Measurements from ENCODE around the gene KIAA1671.
"Not testable (repeated sequence)": the region's sequence is repeated elsewhere in the genome, so short reads cannot be mapped to it uniquely, and the experiment has no call there.

Gene KIAA1671

GRCh38 chr22:25167834-25168601 lies 215.5 kb downstream of the KIAA1671 start:
- DNase-seq (ENCODE audit: low read depth in 3 of 3): no peak

DNA sequence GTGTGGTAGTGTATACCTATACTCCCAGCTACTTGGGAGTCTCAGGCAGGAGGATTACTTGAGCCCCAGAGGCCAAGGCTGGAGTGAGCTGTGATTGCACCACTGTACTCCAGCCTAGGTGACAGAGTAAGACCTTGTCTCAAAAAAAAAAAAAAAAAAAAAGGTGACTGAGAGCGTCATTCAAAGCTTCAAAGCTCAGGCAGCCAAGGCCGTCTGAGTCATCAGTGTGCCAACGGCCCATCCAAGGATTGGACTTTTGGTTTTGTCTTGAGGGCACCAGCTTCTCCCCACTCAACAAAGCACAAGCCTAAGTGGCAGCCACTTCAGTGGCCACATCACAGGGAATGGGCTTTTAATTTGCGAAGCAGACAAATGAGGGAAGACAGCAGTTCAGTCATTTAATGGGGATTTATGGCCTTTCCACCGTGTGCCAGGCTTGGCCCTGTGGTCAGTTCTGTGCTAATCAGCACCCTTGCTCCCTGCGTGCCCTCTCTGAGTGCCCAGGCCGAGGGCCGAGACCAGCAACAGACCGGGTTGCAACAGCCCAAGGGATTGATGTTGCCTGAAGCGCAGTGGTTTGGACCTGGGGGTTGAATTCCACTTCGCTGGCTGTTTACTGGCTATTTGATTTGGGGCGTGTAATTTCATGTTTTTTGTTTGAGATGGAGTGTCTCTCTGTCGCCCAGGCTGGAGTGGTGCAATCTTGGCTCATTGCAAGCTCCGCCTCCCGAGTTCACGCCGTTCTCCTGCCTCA lies 216.9 kb downstream of the KIAA1671 start:
- DNase-seq (ENCODE audit: low read depth in 3 of 3): no peak

- DNase-seq (ENCODE audit: low read depth in 3 of 3): no peak
These were observed 218.0 kb downstream of the KIAA1671 start for GRCh38 chr22:25170426-25170980.

DNA sequence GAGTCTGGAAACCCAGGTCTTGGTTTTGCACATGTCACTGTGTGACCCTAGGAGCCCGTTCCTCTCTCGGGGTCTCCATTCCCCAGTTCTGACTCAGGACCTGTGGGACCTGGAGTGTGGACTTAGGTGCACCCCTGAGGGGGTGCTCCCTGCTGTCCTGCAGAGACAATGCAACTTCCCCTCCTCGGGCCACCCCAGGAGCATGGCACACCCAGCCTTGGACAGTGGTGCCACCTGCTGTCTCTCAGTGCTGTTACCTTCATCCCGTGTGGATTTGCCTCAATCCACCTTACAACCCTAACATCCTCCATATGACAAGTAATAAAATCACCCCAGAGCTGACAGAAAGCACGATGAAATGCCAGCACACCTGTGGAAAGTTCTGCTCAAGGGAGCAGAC lies 219.6 kb downstream of the KIAA1671 start:
- DNase-seq (ENCODE audit: low read depth in 3 of 3): peak in 2 of 3 donors; percentile 4 to 11

GRCh38 chr22:25174156-25174887 lies 221.8 kb downstream of the KIAA1671 start:
- DNase-seq (ENCODE audit: low read depth in 3 of 3): no peak

- no peak for DNase-seq (ENCODE audit: low read depth in 3 of 3)
These were observed 222.4 kb downstream of the KIAA1671 start for GRCh38 chr22:25174888-25175411.

GRCh38 chr22:25176175-25176574 lies 223.7 kb downstream of the KIAA1671 start:
- DNase-seq (ENCODE audit: low read depth in 3 of 3): no peak

GRCh38 chr22:25176799-25177198 lies 224.3 kb downstream of the KIAA1671 start:
- DNase-seq (ENCODE audit: low read depth in 3 of 3): no peak

GRCh38 chr22:25177226-25177625 lies 224.7 kb downstream of the KIAA1671 start:
- DNase-seq (ENCODE audit: low read depth in 3 of 3): no peak

GRCh38 chr22:25177895-25178294 lies 225.4 kb downstream of the KIAA1671 start:
- no peak for DNase-seq (ENCODE audit: low read depth in 3 of 3)

GRCh38 chr22:25178348-25178747 lies 225.8 kb downstream of the KIAA1671 start:
- DNase-seq (ENCODE audit: low read depth in 3 of 3): not testable (repeated sequence)

DNA sequence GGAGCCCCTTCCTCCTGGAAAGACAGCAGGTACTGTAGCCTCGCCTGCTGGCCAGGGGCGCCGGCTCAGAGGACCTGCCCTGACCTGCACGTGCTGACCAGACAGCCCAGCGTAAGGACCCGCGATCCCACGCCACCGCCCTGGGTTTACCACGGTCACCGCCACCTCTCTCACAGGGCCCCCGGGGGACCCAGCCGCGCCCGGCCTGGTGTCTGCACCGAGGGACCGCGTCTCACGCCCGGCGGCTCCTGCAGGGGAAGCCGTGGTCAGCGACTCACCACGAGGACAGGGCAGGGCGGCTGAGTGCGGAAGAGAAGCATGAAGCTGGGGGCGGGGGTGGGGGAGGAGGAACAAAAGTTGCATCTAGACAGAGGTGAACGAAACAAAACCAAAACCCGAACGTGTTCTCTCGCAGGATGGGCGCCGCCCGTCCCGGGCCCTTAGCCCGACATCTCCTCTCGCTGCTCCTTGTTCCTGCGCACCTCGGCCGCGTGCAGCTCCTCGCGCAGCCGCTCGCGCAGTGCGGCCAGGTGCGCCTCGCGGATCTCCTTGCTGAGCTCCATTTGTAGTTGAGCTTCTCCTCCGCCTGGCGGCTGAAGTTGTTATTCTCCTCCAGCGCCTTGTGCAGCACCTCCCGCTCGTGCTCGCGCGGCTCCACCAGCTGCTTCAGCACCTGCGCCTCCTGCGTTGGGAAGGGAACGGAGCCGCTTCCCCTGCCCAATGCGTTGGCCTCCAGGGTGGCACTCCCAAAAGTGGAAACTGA lies 226.5 kb downstream of the KIAA1671 start:
- DNase-seq (ENCODE audit: low read depth in 3 of 3): not testable (repeated sequence)

DNA sequence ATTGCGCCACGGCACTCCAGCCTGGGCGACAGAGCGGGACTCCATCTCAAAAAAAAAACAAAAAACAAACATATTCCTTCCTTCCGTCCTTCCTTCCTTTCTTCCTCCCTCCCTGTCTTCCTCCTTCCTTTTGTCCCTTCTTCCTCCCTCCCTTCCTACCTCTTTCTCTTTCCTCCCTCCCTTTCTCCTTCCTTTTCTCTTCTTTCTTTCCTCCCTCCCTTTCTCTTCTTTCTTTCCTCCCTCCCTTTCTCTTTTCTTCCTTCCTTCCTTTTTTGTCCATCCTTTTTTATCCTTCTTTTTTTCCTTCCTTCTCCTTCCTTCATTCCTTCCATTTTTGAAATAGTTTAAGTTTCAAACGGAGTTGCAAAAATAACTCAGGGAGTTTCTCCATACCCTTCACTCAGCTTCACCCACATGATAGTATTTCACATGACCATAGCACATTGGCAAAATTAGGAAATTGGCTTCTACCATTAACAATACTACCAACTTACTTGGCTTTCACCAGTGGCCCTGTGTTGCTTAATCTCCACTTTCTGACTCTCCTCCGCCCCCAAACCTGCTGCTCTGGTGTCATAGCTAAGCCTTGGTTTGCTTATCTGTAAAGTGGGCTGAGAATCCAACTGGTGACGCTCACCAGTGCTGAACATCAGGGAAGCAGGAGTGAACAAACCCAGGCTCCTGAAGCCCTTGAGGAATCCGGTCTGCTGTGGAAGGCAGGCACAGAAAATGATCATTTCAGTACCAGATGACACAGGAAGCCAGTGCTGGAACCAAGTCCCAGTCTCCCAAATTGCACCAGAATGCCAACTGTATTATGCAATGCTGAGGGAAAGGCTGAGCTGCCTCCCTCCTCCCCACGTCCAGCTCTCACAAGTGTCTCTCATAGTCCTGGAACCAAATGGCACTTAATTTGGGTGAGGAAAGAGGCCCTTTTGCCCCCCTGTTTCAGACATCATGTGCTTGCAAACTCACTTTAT lies 229.9 kb downstream of the KIAA1671 start:
- no peak for DNase-seq (ENCODE audit: low read depth in 3 of 3)

- no peak for DNase-seq (ENCODE audit: low read depth in 3 of 3)
These were observed 231.6 kb downstream of the KIAA1671 start for GRCh38 chr22:25183949-25184619.

- DNase-seq (ENCODE audit: low read depth in 3 of 3): no peak
These were observed 233.6 kb downstream of the KIAA1671 start for GRCh38 chr22:25186140-25186539.

- no peak for DNase-seq (ENCODE audit: low read depth in 3 of 3)
These were observed 235.0 kb downstream of the KIAA1671 start for GRCh38 chr22:25187469-25187868.

- no peak for DNase-seq (ENCODE audit: low read depth in 3 of 3)
These were observed 239.9 kb downstream of the KIAA1671 start for GRCh38 chr22:25192406-25192805.

GRCh38 chr22:25193130-25193529 lies 240.6 kb downstream of the KIAA1671 start:
- no peak for DNase-seq (ENCODE audit: low read depth in 3 of 3)

DNA sequence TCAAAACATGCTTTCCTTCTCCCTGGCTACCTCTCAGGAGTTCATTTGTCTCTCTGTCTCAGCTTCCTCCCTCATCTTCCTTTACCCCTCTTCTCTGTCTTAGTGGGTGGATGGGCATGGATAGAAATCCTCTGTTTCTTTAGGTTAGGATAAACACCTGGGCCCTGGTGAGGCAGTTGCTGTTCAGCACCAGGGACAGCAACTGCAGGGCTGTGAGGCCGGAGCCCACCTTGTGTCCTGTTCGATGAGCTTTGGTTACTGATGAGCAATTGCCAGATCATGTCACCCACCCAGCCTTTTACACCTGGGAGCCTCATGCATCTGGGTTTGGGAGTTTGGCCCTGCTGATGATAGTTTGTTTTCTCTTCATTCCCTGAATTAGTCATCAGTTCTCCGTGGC lies 241.0 kb downstream of the KIAA1671 start:
- DNase-seq (ENCODE audit: low read depth in 3 of 3): no peak
